HepG2 (cell line): ENCODE measurements around the gene NTM. TPM values are rescaled to one million over a fixed set of nuclear protein-coding genes. Genes with fewer than 3 reads are reported as not detected.
A peak's percentile ranks its signal among the peaks of the same experiment; 100 is the strongest.

Experiments used
- ATAC-seq: fragments of 200-7000 bp; cut with Tn5 transposase; 3 replicates; pipeline ENCODE4 v1.9.1; 2020; ENCODE audit warnings: mild to moderate bottlenecking, moderate library complexity
- BruUV-seq: library from RNA; stranded (reverse); fragments of 400-500 nt; replicated peaks from 2 replicates; lab custom pipeline; 2021; lab: Mats Ljungman, UMichigan
- CTCF ChIA-PET: fragments of 300-600 bp; formaldehyde crosslinking; extraction: SDS; loops from one replicate; lab custom pipeline; 2021; ENCODE audit warnings: low total read pairs, inconsistent platforms, low intra/inter-chr PET ratio; lab: Yijun Ruan, JAX
- POLR2A ChIA-PET: fragments of 350-600 bp; sonication (Branson Sonifier 250); formaldehyde crosslinking; loops from one replicate; lab custom pipeline; 2020; ENCODE audit warnings: antibody characterized with exemption, inconsistent platforms; lab: Yijun Ruan, JAX
- DNase-seq: peaks from one replicate; pipeline ENCODE4 v3.0.0-alpha.2; 2015; ENCODE audit warnings: low spot score
- FAIRE-seq: peaks from 3 replicates; lab custom pipeline; 2011; peaks lifted over from hg19 to GRCh38; lab: Jason Lieb, UNC
- H2AFZ ChIP-seq: one replicate; pipeline ENCODE4 v1.6.1; 2011; ENCODE audit warnings: low read length, inconsistent platforms
- H3K27ac ChIP-seq: fragments of 300-600 bp; 3 replicates; pipeline ENCODE4 v1.8.0; 2011; ENCODE audit warnings: mixed run types, mild to moderate bottlenecking, mixed read lengths, low read length, inconsistent platforms; ENCODE audit not compliant: insufficient read depth; ENCODE audit errors: extremely low read length
- H3K27me3 ChIP-seq, 2 experiments: fragments of 200-600 bp in 1 of 2; 2 replicates in 1 of 2; 3 replicates in 1 of 2; pipeline versions ENCODE4 v1.6.0 to v1.8.0; 2011; ENCODE audit warnings: low read length in 2 of 2, mild to moderate bottlenecking in 2 of 2, moderate library complexity in 2 of 2, inconsistent platforms in 1 of 2; ENCODE audit not compliant: insufficient read depth in 2 of 2, control insufficient read depth in 1 of 2
- H3K36me3 ChIP-seq, 2 experiments: fragments of 200-600 bp in 1 of 2; replicated peaks in 1 of 2; 2 replicates in 1 of 2; 3 replicates in 1 of 2; pipeline versions ENCODE4 v1.5.1 to v1.8.0; 2011; ENCODE audit warnings: low read length in 2 of 2, inconsistent platforms in 1 of 2; ENCODE audit not compliant: insufficient read depth in 2 of 2, control insufficient read depth in 1 of 2
- H3K4me1 ChIP-seq: 2 replicates; pipeline ENCODE4 v1.5.1; 2012; ENCODE audit warnings: low read length, inconsistent platforms; ENCODE audit not compliant: insufficient read depth
- H3K4me2 ChIP-seq: 2 replicates; pipeline ENCODE4 v1.6.0; 2011; ENCODE audit warnings: low read depth, low read length, inconsistent platforms
- H3K4me3 ChIP-seq, 3 experiments: fragments of 200-600 bp in 1 of 3; sonication (generic), shearing (Covaris generic) in 1 of 3; replicated peaks in 1 of 3; 2 replicates each; pipeline ENCODE4 v1.5.1; 2011 to 2016; ENCODE audit warnings: low read length in 3 of 3, inconsistent platforms in 2 of 3, low read depth in 2 of 3, mild to moderate bottlenecking in 2 of 3, control low read depth in 1 of 3, mixed read lengths in 1 of 3; ENCODE audit not compliant: insufficient read depth in 1 of 3
- H3K79me2 ChIP-seq: one replicate; pipeline ENCODE4 v1.6.1; 2011; ENCODE audit warnings: low read length, inconsistent platforms; ENCODE audit not compliant: insufficient read depth
- H3K9ac ChIP-seq: 2 replicates; pipeline ENCODE4 v1.6.0; 2011; ENCODE audit warnings: mild to moderate bottlenecking, low read depth, low read length, inconsistent platforms; ENCODE audit not compliant: insufficient read depth
- H3K9me3 ChIP-seq: 2 replicates; pipeline ENCODE4 v1.5.1; 2012; ENCODE audit warnings: mild to moderate bottlenecking, low read length
- H4K20me1 ChIP-seq: 2 replicates; pipeline ENCODE4 v1.6.0; 2011; ENCODE audit warnings: inconsistent platforms, mild to moderate bottlenecking, low read length, moderate library complexity; ENCODE audit not compliant: insufficient read depth
- MAFF ChIP-seq: IDR thresholded peaks from 2 replicates; pipeline ENCODE4 v1.6.1; 2011; ENCODE audit warnings: low read depth, low read length, improper control_type of control experiment
- MAFK ChIP-seq, 2 experiments: IDR thresholded peaks in 1 of 2; conservative IDR thresholded peaks in 1 of 2; 2 replicates each; pipeline ENCODE4 v1.6.1; 2011; ENCODE audit warnings: improper control_type of control experiment in 2 of 2, low read length in 2 of 2
- MZF1 ChIP-seq: sonication (generic); formaldehyde crosslinking; IDR thresholded peaks from 2 replicates; pipeline ENCODE4 v1.8.1; 2023; ENCODE audit warnings: mild to moderate bottlenecking, missing genetic modification reagents, borderline replicate concordance
- TAF15 ChIP-seq: fragments of 200-400 bp; formaldehyde crosslinking; IDR thresholded peaks from one replicate; pipeline ENCODE4 v1.6.1; 2018; ENCODE audit warnings: mild to moderate bottlenecking, low read depth, low read length; ENCODE audit not compliant: poor library complexity, severe bottlenecking
- ZFP37 ChIP-seq: sonication (generic); formaldehyde crosslinking; IDR thresholded peaks from 2 replicates; pipeline ENCODE4 v1.4.0; 2020; ENCODE audit warnings: missing genetic modification reagents, borderline replicate concordance
- ZNF891 ChIP-seq: sonication (generic); formaldehyde crosslinking; IDR thresholded peaks from 2 replicates; pipeline ENCODE4 v1.5.0; 2020; ENCODE audit warnings: mild to moderate bottlenecking, missing genetic modification reagents
- WGBS: methylation state at CpG from one replicate; pipeline ENCODE4 v1.1.6; 2017; ENCODE audit warnings: low lambda C conversion rate; 5-methylcytosine and 5-hydroxymethylcytosine counted together
- in situ Hi-C: cut with HindIII; loops from 2 replicates; pipeline ENCODE4 v1.10.0; 2017; ENCODE audit warnings: low pct_unique_long_range_greater_than_20kb; ENCODE audit not compliant: extremely low pct_ligation_motif_present
- intact Hi-C: fragments of 100-400 bp; cut with micrococcal nuclease; formaldehyde crosslinking; loops from one replicate; pipeline ENCODE4 v1.10.0; 2022; ENCODE audit not compliant: unreplicated experiment
- polyA plus RNA-seq, 8 experiments: library from polyadenylated mRNA; depleted of rRNA in 3 of 8; stranded (reverse) in 7 of 8; unstranded in 1 of 8; fragments of >200 nt; fragmentation: Illumina TruSeq in 4 of 8; extraction: Trizol in 4 of 8; gene quantifications; 2 replicates each; pipeline versions ENCODE4 v1.2.1 to v1.2.3, GENCODE V29; 2011 to 2016; ENCODE audit warnings: low read depth in 4 of 8, missing spikeins in 1 of 8, mixed read lengths in 1 of 8; ENCODE audit not compliant: insufficient read depth in 1 of 8
- total RNA-seq, 5 experiments: library from RNA; depleted of rRNA; stranded (reverse); fragments of >200 nt; fragmentation: Illumina TruSeq; extraction: Trizol; gene quantifications; 2 replicates each; pipeline ENCODE4 v1.2.3, GENCODE V29; 2016; ENCODE audit warnings: low read depth in 1 of 5

The NTM gene
- total and polyA plus RNA-seq, 2 of the 13 experiments (the other 11 are each of a cell fraction or from before 2014, with no cell fraction given), result not detected

GRCh38 chr11:132006884-132007580, 636.6 kb downstream of the NTM start:
- TF ChIP-seq MZF1 (CRISPR knock-in tag) (no peak), ZNF891 (CRISPR knock-in tag) (no peak), TAF15 (no peak)
- FAIRE-seq, result no peak
- 12% methylated on average over 7 of the region's 7 CpGs for WGBS
- Histone ChIP-seq H2AFZ (no peak overlapping the region), H3K4me1 (no peaks in the 10 kb centered on the region), H3K4me2 (no peak overlapping the region), H3K36me3 (no peaks in the 10 kb centered on the region), H3K79me2 (no peaks in the 10 kb centered on the region), H3K27ac (no peak overlapping the region), H3K4me3 (no peak overlapping the region), H3K9ac (no peak overlapping the region), H3K27me3 (peaks cover 0 to 2% of the 10 kb centered on the region in 2 experiments; a peak in 2 of 5 replicates), H4K20me1 (no peaks in the 10 kb centered on the region), H3K9me3 (no peaks in the 10 kb centered on the region)
- no TSS peak for BruUV-seq
- DNase-seq, result no peak
- POLR2A ChIA-PET, result no interaction called here
- ATAC-seq, result no peak
- intact Hi-C loops, result no loop called here
- in situ Hi-C loops, result no loop called here
- CTCF ChIA-PET, result no interaction called here

GRCh38 chr11:132008226-132008625, 637.8 kb downstream of the NTM start:
- intact Hi-C loops, result no loop called here
- H3K36me3 ChIP-seq, result no peaks in the 10 kb centered on the region
- CTCF ChIA-PET, result no interaction called here

More at GRCh38 chr11:132008226-132008625, 637.8 kb downstream of the NTM start:
- Histone ChIP-seq H3K4me2 (no peak overlapping the region), H4K20me1 (no peaks in the 10 kb centered on the region), H3K4me3 (no peak overlapping the region), H3K4me1 (no peaks in the 10 kb centered on the region), H3K27me3 (peaks cover 0 to 2% of the 10 kb centered on the region in 2 experiments; a peak in 3 of 5 replicates), H2AFZ (no peak overlapping the region), H3K9me3 (no peaks in the 10 kb centered on the region), H3K27ac (no peak overlapping the region), H3K9ac (no peak overlapping the region), H3K79me2 (no peaks in the 10 kb centered on the region)
- DNase-seq (no peak), ATAC-seq (no peak), FAIRE-seq (no peak)
- POLR2A ChIA-PET, result no interaction called here
- WGBS, result 4% methylated on average over 1 of the region's 1 CpG
- BruUV-seq, result no TSS peak
- in situ Hi-C loops, result no loop called here
- TF ChIP-seq ZFP37 (CRISPR knock-in tag) (no peak), MAFF (peak; percentile 78), MAFK (conservative IDR thresholded peaks at IDR 0.05 in 1 of 2, IDR thresholded peaks at IDR 0.05 in 1 of 2; ENCODE audit: low read length in 2 of 2) (peak; percentile 59 to 81; a peak in 3 of 4 replicates)
